GM12878 (cell line): ENCODE results near the gene PTK7. TPM values are rescaled to one million over a fixed set of nuclear protein-coding genes. Genes with fewer than 3 reads are reported as not detected.

ENCODE experiments used
- CHD4 ChIP-seq: fragments of 200-600 bp; sonication (generic); IDR thresholded peaks from 2 replicates; pipeline ENCODE4 v1.6.1; 2016; ENCODE audit warnings: mild to moderate bottlenecking
- ETV6 ChIP-seq, 2 experiments: fragments of 450-650 bp in 1 of 2; IDR thresholded peaks in 1 of 2; conservative IDR thresholded peaks in 1 of 2; 2 replicates each; pipeline ENCODE4 v1.6.1; 2014; ENCODE audit warnings: antibody characterized with exemption in 1 of 2, borderline replicate concordance in 1 of 2, low read depth in 1 of 2, mild to moderate bottlenecking in 1 of 2, moderate library complexity in 1 of 2
- RELA ChIP-seq: fragments of 450-650 bp; IDR thresholded peaks from 2 replicates; pipeline ENCODE4 v1.8.0; 2014; ENCODE audit warnings: borderline replicate concordance; ENCODE audit not compliant: partially characterized antibody
- ZBTB4 ChIP-seq: fragments of 450-650 bp; formaldehyde crosslinking; IDR thresholded peaks from 2 replicates; pipeline ENCODE4 v1.4.0; 2022; ENCODE audit warnings: mild to moderate bottlenecking, moderate library complexity
- ZSCAN29 ChIP-seq: fragments of 450-650 bp; IDR thresholded peaks from 2 replicates; pipeline ENCODE4 v1.6.1; 2017; ENCODE audit warnings: mild to moderate bottlenecking, moderate library complexity
- polyA plus RNA-seq, 11 experiments: library from polyadenylated mRNA; depleted of rRNA in 4 of 11; unstranded in 6 of 11; stranded (reverse) in 5 of 11; fragments of >200 nt; fragmentation: Nextera tagmentation in 4 of 11; fragmentation: Illumina TruSeq in 1 of 11; extraction: Ambion mirVana in 4 of 11; extraction: Trizol in 1 of 11; gene quantifications; 1 replicate in 1 of 11; 2 replicates in 10 of 11; pipeline versions ENCODE4 v1.2.1 to v1.2.3, GENCODE V29; 2011 to 2016; ENCODE audit warnings: inconsistent platforms in 2 of 11, missing spikeins in 2 of 11, low read depth in 1 of 11
- total RNA-seq, 4 experiments: library from RNA; depleted of rRNA in 3 of 4; stranded (reverse); fragments of >200 nt in 3 of 4; fragmentation: Illumina TruSeq in 1 of 4; extraction: Trizol in 1 of 4; gene quantifications; 2 replicates each; pipeline versions ENCODE4 v1.2.1 to v1.2.3, GENCODE V29; 2013 to 2021
- TF ChIP-seq, protein P1 (sequence below): fragments of 450-650 bp; conservative IDR thresholded peaks from 2 replicates; pipeline ENCODE4 v1.6.1; 2017; ENCODE audit warnings: mild to moderate bottlenecking, moderate library complexity

The PTK7 gene
- total and polyA plus RNA-seq, 10 of the 15 experiments (the other 5 are each of a cell fraction or from before 2014, with no cell fraction given) = 0.18 to 14.4 (median 3.3) TPM; not detected in 1

DNA sequence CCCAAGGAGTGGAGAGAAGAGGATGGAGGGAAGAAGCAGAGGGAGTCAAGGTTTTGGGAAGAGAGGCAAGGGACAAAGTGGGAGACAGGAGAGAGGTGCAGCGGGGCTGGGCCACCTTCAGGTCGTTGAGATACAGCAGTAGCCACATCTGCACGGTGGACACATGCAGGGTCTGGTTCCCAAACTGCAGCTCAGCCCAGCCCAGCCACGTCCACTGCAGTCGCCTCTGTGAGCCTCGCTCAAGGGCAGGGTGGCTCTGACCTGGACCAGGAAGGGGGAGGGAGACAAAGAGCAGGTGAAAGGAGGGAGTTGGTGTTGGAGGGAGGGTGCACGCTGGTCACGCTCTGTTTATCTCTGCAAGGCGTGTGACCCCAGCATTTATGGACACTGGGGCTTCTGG, 37.4 kb upstream of the PTK7 start (continued):
- TF ChIP-seq ZBTB4 (CRISPR knock-in tag) (no peak), CHD4 (no peak), ETV6 (conservative IDR thresholded peaks at IDR 0.05 in 1 of 2, IDR thresholded peaks at IDR 0.05 in 1 of 2; ENCODE audit: borderline replicate concordance in 1 of 2, low read depth in 1 of 2) (no peak), ZSCAN29 (no peak), RELA (no peak)
- TF ChIP-seq, protein P1, sequence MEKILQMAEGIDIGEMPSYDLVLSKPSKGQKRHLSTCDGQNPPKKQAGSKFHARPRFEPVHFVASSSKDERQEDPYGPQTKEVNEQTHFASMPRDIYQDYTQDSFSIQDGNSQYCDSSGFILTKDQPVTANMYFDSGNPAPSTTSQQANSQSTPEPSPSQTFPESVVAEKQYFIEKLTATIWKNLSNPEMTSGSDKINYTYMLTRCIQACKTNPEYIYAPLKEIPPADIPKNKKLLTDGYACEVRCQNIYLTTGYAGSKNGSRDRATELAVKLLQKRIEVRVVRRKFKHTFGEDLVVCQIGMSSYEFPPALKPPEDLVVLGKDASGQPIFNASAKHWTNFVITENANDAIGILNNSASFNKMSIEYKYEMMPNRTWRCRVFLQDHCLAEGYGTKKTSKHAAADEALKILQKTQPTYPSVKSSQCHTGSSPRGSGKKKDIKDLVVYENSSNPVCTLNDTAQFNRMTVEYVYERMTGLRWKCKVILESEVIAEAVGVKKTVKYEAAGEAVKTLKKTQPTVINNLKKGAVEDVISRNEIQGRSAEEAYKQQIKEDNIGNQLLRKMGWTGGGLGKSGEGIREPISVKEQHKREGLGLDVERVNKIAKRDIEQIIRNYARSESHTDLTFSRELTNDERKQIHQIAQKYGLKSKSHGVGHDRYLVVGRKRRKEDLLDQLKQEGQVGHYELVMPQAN = no peak
- TF ChIP-seq, all 136 proteins: peak for 0
